Fibroblast of pulmonary artery (primary cell): ENCODE results near the gene PTCHD1.

Source experiments
- DNase-seq: peaks from one replicate; pipeline ENCODE4 v3.0.0-alpha.2; 2010; ENCODE audit warnings: low read depth
- H3K4me3 ChIP-seq: replicated peaks from 2 replicates; pipeline ENCODE4 v1.5.1; 2011; ENCODE audit warnings: low read depth, mild to moderate bottlenecking, control low read depth, low read length, moderate library complexity
- TF ChIP-seq, protein P1 (sequence below): IDR thresholded peaks from 2 replicates; pipeline ENCODE4 v1.5.1; 2011; ENCODE audit warnings: mild to moderate bottlenecking, control low read depth, low read length, inconsistent platforms; ENCODE audit errors: missing control alignments

The PTCHD1 gene

DNA sequence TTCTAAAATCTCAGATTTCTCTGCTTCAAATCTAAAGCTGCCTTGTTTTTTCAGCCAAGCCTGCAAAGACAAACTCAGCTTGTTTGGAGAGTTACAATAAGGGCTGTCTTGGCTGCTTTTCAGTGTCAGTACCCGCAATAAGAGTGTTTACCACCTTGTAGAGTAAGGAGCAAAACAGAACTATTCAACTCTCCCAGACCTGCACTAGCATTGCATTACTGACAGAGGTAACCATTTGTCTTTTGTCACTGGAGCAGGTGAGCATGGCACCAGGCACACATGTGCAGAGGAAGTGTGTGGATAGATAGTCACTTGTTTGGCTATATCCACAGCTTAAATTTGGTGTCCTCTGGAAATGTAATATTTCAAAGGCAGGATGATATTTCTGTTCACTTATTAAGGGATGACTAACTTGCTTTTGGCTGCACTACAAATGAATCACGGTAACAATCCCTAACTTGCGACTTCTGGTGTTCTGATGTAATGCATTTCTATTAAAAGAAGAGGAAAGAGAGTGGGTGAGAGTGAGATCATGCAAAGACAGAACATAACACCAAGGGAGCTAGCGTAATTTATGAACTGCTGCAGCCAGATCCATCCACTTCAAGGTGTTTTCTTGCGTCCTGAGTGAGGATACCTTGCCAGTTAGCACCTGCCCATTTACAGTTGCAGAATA lies 38.6 kb downstream of the PTCHD1 start:
- DNase-seq = peak; percentile 61
- TF ChIP-seq, protein P1, sequence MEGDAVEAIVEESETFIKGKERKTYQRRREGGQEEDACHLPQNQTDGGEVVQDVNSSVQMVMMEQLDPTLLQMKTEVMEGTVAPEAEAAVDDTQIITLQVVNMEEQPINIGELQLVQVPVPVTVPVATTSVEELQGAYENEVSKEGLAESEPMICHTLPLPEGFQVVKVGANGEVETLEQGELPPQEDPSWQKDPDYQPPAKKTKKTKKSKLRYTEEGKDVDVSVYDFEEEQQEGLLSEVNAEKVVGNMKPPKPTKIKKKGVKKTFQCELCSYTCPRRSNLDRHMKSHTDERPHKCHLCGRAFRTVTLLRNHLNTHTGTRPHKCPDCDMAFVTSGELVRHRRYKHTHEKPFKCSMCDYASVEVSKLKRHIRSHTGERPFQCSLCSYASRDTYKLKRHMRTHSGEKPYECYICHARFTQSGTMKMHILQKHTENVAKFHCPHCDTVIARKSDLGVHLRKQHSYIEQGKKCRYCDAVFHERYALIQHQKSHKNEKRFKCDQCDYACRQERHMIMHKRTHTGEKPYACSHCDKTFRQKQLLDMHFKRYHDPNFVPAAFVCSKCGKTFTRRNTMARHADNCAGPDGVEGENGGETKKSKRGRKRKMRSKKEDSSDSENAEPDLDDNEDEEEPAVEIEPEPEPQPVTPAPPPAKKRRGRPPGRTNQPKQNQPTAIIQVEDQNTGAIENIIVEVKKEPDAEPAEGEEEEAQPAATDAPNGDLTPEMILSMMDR = no peak

DNA sequence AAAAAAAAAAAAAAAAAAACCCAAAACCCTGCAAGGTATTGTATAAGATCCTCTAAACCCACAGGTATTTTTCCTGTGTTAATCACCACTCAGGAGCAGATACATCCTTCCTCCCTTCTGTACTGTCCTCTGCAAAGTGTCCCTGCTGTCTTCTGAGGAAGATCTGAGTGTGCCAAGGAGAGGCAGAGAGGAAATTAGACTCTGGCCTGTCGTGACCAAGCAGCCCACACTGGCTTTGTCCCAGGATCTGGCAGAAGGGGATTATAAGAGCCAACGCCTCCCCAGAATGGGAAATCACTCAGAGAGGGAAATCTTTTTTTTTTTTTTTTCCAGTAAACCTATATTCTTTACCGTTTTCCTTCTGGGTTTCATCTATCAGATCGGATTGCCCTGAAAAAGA lies 39.6 kb downstream of the PTCHD1 start:
- no peak for DNase-seq
- H3K4me3 ChIP-seq = no peak overlapping the region
- TF ChIP-seq, protein P1 = no peak

More for the DNA sequence above, 38.6 kb downstream of the PTCHD1 start:
- H3K4me3 ChIP-seq = no peak overlapping the region

DNA sequence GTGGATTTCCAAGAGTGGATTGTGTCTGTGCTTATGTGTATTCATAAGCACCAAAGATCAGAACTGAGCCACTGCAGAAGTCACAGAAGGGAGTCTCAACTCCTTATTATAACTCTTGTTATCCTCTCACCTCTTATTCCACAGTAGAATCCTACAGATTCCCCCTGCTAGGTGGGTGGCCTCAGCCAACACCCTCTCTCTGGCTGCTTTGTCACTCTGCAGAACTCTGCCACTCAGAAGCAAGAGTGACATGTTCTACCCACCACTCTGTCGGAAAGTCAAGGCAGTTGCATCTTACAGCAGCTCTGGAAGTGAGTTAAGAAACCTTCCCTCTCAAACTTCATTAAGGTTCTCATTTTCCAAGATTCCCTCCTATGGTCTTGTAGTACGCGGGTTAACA lies 41.9 kb downstream of the PTCHD1 start:
- H3K4me3 ChIP-seq = no peak overlapping the region
- no peak for DNase-seq
- TF ChIP-seq, protein P1 = no peak

DNA sequence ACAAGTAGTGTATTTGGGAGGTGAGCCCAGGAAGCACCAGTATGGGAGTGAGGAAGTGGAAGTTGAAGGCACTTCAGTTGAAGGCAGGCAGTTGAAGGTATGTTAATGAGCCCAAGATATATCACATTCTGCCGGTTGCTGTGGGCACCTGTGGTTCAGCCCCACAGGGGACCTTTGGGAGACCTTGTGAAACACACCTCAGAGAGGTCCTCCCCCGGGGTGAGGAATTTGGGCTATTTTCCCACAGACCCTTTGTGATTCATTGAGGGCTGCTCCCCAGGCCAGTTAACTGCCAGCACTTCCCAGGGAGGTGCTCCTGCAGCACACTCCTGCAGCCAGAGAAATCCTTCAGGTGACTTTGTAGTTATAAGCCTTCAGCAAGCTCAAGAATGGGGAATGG lies 45.9 kb downstream of the PTCHD1 start:
- H3K4me3 ChIP-seq = no peak overlapping the region
- TF ChIP-seq, protein P1 = no peak
- DNase-seq = no peak

DNA sequence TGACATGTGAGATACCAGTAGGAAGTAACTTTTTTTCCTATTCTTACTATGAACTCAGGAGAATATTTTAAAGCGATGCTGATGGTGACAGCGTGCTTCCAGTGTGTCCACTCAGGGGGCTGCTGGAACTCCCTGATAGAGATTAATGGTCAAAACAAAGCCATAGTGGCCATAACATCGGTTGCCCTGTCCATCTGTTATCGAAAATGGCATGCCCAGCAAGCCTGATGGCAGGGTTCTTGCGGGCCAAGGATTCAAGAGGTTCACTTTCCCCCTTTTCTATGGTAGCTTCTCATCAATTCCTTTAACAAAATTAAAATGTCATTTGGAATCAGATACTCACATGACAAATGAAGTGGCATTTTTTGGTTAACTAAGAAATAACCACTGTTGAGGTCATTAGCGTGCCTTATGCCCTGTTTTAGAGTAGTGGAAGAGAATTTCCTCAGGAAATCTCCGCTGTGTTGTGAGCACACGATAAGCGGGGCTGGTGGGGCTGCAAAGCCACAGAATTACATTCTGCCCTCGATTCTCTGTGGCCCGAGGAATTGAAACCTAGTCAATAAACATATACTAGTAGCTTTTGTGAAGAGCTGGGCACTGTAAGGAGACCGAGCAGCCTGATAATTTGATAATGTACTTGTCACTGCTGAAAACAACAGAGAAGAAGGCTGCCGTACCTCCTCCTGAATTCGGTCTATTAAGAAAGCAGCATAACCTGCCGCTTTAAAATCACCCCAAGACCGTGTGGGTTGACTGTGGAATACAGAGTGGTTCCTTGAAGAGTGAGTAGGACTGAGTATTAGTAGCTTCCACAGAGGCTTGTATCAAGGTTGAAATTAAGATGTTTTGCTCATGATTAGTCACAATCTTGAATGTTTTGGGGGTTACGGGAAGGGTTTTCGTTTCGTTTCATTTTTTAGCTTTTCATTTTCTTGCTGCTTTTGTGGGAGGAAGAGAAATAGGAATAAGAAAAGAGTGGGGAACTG lies 46.7 kb downstream of the PTCHD1 start:
- TF ChIP-seq, protein P1 = no peak
- DNase-seq = no peak
- H3K4me3 ChIP-seq = no peak overlapping the region

DNA sequence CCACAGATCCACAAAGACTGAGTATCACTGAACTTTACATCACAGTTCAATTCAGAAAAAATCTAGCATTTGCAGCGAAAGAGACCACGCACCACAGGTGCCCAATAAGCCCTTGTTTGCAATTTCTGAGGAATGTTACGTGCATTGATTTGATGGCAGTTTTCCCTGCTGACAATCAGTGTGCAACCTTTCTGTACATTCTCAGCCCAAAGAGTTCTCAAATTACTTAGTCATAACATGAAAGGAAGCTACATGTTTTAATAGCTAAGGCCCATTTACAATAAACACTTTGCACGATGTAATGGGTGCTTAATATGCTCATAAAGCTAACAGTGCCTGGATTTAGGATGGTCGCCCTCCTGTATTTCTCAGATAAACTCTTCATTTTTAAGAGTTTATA lies 47.9 kb downstream of the PTCHD1 start:
- no peak overlapping the region for H3K4me3 ChIP-seq
- TF ChIP-seq, protein P1 = no peak
- no peak for DNase-seq
